ENCODE data around the gene EMP2.
"Not testable (repeated sequence)": the region's sequence is repeated elsewhere in the genome, so short reads cannot be mapped to it uniquely, and the experiment has no call there.

Gene EMP2

GRCh38 chr16:10564591-10564990, 15.8 kb downstream of the EMP2 start:
- in situ Hi-C loops (cut with MboI; ENCODE audit: low sequenced_read_pairs, unreplicated experiment): no loop called here
- TF ChIP-seq, protein P1, sequence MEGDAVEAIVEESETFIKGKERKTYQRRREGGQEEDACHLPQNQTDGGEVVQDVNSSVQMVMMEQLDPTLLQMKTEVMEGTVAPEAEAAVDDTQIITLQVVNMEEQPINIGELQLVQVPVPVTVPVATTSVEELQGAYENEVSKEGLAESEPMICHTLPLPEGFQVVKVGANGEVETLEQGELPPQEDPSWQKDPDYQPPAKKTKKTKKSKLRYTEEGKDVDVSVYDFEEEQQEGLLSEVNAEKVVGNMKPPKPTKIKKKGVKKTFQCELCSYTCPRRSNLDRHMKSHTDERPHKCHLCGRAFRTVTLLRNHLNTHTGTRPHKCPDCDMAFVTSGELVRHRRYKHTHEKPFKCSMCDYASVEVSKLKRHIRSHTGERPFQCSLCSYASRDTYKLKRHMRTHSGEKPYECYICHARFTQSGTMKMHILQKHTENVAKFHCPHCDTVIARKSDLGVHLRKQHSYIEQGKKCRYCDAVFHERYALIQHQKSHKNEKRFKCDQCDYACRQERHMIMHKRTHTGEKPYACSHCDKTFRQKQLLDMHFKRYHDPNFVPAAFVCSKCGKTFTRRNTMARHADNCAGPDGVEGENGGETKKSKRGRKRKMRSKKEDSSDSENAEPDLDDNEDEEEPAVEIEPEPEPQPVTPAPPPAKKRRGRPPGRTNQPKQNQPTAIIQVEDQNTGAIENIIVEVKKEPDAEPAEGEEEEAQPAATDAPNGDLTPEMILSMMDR (IDR thresholded peaks at IDR 0.05; ENCODE audit: borderline replicate concordance, control extremely low read depth, extremely low read depth, insufficient read depth, missing control alignments): no peak
- no peak for DNase-seq (ENCODE audit: low spot score)

GRCh38 chr16:10562361-10562899, 18.0 kb downstream of the EMP2 start:
- in situ Hi-C loops (cut with MboI; ENCODE audit: low sequenced_read_pairs, unreplicated experiment): no loop called here
- no peak for DNase-seq (ENCODE audit: low spot score)
- TF ChIP-seq, protein P1 (IDR thresholded peaks at IDR 0.05; ENCODE audit: borderline replicate concordance, control extremely low read depth, extremely low read depth, insufficient read depth, missing control alignments): no peak

- DNase-seq (ENCODE audit: low spot score): no peak
- in situ Hi-C loops (cut with MboI; ENCODE audit: low sequenced_read_pairs, unreplicated experiment): no loop called here
- TF ChIP-seq, protein P1 (IDR thresholded peaks at IDR 0.05; ENCODE audit: borderline replicate concordance, control extremely low read depth, extremely low read depth, insufficient read depth, missing control alignments): no peak
Measured at GRCh38 chr16:10561425-10561824, 19.0 kb downstream of the EMP2 start.

GRCh38 chr16:10561001-10561400, 19.4 kb downstream of the EMP2 start:
- no peak for DNase-seq (ENCODE audit: low spot score)
- TF ChIP-seq, protein P1 (IDR thresholded peaks at IDR 0.05; ENCODE audit: borderline replicate concordance, control extremely low read depth, extremely low read depth, insufficient read depth, missing control alignments): no peak
- in situ Hi-C loops (cut with MboI; ENCODE audit: low sequenced_read_pairs, unreplicated experiment): no loop called here

DNA sequence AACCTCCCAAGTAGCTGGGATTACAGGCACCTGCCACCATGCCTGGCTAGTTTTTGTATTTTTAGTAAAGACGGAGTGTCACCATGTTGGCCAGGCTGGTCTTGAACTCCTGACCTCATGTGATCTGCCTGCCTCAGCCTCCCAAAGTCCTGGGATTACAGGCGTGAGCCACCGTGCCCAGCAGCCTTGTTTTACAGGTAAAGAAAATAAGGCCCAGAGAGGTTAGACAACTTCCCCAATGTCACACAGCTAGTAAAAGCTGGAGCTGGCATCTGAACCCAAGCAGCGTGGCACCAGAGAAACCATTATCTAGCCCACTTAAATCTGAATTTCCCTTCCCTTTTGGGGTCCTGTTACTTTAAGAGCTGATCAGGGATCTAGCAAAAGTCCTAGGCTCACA, 20.6 kb downstream of the EMP2 start:
- in situ Hi-C loops (cut with MboI; ENCODE audit: low sequenced_read_pairs, unreplicated experiment); DNase-seq (ENCODE audit: low spot score): not testable (repeated sequence)

DNA sequence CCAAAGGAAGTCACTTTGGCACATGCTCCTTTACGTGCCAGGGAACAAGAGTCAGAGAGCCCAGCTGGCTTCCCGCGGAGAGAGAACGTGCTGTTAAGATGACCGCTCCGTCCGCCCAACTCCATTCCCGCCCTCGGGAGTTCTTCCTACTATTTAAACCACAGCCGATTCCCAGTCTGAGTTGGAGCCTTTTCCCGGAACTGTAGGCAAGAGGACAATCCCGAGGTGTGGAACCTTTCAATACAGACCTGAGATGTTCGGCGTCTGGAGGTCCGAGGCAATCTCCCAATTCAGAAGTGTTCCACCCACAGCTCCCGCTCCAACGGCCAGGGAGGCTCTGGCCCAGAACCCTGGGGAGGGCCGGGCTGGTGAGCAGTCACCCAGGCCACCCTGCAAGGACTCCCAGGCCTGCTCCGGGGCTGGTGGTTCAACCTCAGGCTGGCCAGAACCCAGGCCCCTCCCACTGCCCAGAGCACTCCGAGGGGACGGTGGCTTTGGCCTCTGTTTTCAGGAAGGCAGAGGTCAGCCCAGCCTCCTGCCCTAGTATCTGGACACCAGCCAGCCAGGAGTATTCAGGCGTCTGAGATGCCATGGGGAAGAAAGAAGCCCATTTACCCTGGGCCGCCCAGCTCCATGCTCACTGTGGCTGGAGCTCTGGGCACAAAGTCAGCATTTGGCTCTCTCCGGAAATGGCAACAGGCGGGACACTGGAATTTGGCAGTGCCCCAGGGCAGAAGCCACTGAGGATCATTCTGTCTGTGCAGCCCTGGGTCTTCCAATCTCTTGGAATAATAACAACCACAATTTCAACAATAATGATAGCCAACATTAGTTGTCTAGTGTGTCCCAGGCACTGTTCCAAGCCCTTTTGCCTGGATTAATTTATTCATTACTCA, 21.4 kb downstream of the EMP2 start:
- in situ Hi-C loops (cut with MboI; ENCODE audit: low sequenced_read_pairs, unreplicated experiment): no loop called here
- TF ChIP-seq, protein P1 (IDR thresholded peaks at IDR 0.05; ENCODE audit: borderline replicate concordance, control extremely low read depth, extremely low read depth, insufficient read depth, missing control alignments): no peak
- DNase-seq (ENCODE audit: low spot score): no peak

DNA sequence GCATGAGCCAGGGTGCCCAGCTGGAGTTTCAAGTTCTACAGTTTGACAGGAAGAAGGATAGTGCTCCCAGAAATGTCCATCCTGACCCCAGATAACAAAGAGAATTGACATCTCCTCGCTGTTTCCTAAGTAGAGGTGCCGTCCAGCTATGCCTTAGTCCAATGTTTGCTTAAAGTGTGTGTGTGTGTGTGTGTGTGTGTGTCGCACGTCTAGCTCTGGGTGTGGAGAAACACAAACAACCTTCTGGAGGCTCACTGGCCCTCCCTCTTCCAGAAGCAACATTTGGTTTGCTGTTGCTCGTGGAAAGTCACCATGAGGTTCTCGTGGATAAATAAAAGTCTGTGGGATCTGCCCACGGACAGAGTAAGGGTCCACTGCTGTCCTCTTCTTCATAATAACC, 22.1 kb downstream of the EMP2 start:
- TF ChIP-seq, protein P1 (IDR thresholded peaks at IDR 0.05; ENCODE audit: borderline replicate concordance, control extremely low read depth, extremely low read depth, insufficient read depth, missing control alignments): no peak
- no peak for DNase-seq (ENCODE audit: low spot score)
- in situ Hi-C loops (cut with MboI; ENCODE audit: low sequenced_read_pairs, unreplicated experiment): no loop called here

Data from GM13976 (cell line).